ENCODE data around the gene TMEM43.

The TMEM43 gene

DNA sequence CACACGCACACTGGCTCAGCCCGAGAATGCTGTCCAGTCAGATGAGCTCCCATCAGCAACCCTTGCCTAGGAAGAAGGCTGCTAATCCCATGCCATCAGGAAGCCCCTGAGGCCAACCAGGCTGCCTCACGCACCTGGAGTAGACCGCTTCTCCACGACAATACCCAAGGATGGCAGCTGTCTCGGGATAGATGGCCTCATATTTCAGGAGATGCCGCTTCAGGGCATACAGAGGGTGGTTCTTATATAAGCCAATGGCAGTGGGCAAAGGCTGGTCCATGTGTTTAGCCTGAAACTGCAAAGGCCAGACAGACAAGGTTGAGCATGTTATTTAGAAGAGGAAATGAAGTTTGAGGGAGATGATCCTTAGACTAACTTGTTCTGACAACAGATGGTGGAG is 31.3 kb downstream of the TMEM43 start:
- no peak overlapping the region for H3K27ac ChIP-seq (replicated peaks)
- TF ChIP-seq POLR2AphosphoS5 (IDR thresholded peaks at IDR 0.05; ENCODE audit: low read depth): no peak
- TF ChIP-seq SPI1 (IDR thresholded peaks at IDR 0.05; ENCODE audit: borderline replicate concordance, low read depth): no peak
- TF ChIP-seq GABPA (IDR thresholded peaks at IDR 0.05; ENCODE audit: low read depth): no peak
- TF ChIP-seq, protein P1, sequence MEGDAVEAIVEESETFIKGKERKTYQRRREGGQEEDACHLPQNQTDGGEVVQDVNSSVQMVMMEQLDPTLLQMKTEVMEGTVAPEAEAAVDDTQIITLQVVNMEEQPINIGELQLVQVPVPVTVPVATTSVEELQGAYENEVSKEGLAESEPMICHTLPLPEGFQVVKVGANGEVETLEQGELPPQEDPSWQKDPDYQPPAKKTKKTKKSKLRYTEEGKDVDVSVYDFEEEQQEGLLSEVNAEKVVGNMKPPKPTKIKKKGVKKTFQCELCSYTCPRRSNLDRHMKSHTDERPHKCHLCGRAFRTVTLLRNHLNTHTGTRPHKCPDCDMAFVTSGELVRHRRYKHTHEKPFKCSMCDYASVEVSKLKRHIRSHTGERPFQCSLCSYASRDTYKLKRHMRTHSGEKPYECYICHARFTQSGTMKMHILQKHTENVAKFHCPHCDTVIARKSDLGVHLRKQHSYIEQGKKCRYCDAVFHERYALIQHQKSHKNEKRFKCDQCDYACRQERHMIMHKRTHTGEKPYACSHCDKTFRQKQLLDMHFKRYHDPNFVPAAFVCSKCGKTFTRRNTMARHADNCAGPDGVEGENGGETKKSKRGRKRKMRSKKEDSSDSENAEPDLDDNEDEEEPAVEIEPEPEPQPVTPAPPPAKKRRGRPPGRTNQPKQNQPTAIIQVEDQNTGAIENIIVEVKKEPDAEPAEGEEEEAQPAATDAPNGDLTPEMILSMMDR (IDR thresholded peaks at IDR 0.05; ENCODE audit: insufficient read depth, low read length): no peak
- no peak for TF ChIP-seq REST (IDR thresholded peaks at IDR 0.05; ENCODE audit: insufficient replicate concordance, low read depth)
- no peaks in the 10 kb centered on the region for H3K27me3 ChIP-seq (ENCODE audit: insufficient read depth, poor library complexity, severe bottlenecking)
- H3K4me3 ChIP-seq (replicated peaks; ENCODE audit: insufficient read depth, low read length): no peak overlapping the region
- no peak for DNase-seq (ENCODE audit: low read depth in 1 of 2, low spot score in 1 of 2)

DNA sequence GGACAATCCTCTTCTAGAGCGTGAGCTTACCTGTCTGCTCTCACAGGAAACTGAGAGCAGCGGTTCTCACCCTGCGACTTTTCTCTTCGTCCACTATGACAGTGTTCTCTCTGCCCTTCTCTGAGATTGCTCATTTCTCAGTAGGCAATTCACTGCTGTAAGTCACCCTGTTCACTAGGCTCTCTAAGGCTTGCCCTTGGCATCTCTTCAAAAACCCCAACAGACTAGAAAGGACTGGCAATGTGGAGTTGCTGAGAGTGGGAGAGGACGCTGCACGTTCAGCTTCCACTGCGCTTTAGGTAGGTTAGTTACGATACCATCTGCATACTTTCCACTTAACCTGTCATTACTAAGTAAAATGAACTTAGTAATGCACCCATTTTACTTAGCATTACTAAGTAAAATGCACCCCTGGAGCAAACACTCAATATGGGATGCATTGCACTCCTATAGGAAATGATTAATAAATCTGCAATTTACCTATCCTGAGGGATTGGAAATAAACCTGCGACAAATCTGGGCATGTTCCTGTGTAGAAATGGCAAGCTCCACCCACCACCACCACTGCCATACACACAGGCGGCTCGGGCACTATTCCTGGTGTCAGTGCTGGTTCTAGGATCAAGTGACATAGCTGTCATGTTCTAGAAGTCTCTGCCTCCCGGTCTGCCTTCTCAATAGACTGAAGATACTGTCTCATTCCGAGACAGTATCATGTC is 32.1 kb downstream of the TMEM43 start:
- no peak for TF ChIP-seq POLR2AphosphoS5 (IDR thresholded peaks at IDR 0.05; ENCODE audit: low read depth)
- TF ChIP-seq, protein P1 (IDR thresholded peaks at IDR 0.05; ENCODE audit: insufficient read depth, low read length): no peak
- no peak for TF ChIP-seq SPI1 (IDR thresholded peaks at IDR 0.05; ENCODE audit: borderline replicate concordance, low read depth)
- no peak for TF ChIP-seq GABPA (IDR thresholded peaks at IDR 0.05; ENCODE audit: low read depth)
- TF ChIP-seq REST (IDR thresholded peaks at IDR 0.05; ENCODE audit: insufficient replicate concordance, low read depth): no peak
- H3K27ac ChIP-seq (replicated peaks): no peak overlapping the region
- no peaks in the 10 kb centered on the region for H3K27me3 ChIP-seq (ENCODE audit: insufficient read depth, poor library complexity, severe bottlenecking)
- no peak for DNase-seq (ENCODE audit: low read depth in 1 of 2, low spot score in 1 of 2)
- H3K4me3 ChIP-seq (replicated peaks; ENCODE audit: insufficient read depth, low read length): no peak overlapping the region

- no peaks in the 10 kb centered on the region for H3K27me3 ChIP-seq (ENCODE audit: insufficient read depth, poor library complexity, severe bottlenecking)
- no peak overlapping the region for H3K27ac ChIP-seq (replicated peaks)
- no peak overlapping the region for H3K4me3 ChIP-seq (replicated peaks; ENCODE audit: insufficient read depth, low read length)
- TF ChIP-seq SPI1 (IDR thresholded peaks at IDR 0.05; ENCODE audit: borderline replicate concordance, low read depth) (no peak), GABPA (IDR thresholded peaks at IDR 0.05; ENCODE audit: low read depth) (no peak), POLR2AphosphoS5 (IDR thresholded peaks at IDR 0.05; ENCODE audit: low read depth) (no peak), REST (IDR thresholded peaks at IDR 0.05; ENCODE audit: insufficient replicate concordance, low read depth) (no peak)
- TF ChIP-seq, protein P1 (IDR thresholded peaks at IDR 0.05; ENCODE audit: insufficient read depth, low read length): no peak
- no peak for DNase-seq (ENCODE audit: low read depth in 1 of 2, low spot score in 1 of 2)
These were observed 33.1 kb downstream of the TMEM43 start for GRCh38 chr3:14157951-14158350.

Data from HL-60 (cell line).